ENCODE results near the gene CAPSL.

DNA sequence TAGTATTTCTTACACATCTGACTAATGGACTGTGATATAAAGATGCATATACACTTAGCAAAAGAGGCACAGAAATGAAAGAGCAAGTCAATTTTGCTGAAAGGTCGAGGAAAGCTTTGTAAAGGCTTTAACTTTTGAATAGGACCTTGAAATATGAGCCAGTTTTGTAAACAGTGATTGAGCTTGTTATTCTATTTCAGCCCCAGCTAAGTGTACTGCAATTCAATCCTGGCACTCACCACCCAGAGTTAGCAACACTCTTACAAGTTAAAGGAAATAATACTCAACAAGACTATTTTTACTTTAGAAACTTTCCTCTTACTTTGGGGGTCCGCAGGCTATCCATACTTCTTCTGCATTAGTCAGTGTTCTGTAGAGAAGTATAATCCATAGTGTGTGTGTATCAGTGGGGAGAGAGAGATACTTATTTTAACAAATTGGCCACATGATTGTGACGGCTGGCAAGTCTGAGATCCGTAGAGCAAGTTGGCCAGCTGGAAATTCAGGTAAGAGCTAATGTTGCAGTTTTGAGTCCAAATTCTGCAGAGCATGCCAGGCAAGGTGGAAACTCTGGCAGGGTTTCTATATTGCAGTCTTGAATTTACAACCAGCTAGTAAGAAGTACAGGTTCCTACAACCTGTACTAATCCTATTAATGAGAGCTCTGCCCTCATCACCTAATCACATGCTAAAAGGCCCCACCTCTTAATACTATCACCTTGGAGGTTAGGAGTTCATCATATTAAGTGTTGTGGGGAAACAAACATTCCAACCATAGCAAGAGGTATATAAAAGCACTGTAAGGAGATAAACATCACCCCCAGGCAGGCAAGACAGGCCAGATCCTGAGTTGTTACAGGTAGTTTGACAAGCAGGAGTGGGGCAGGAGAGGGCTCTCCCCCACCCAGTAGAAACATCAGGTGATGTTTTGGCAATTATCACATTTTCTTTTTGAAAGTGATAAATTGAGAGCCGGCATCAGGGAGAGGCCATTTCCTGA, 48.1 kb downstream of the CAPSL start:
- TF ChIP-seq, protein P1, sequence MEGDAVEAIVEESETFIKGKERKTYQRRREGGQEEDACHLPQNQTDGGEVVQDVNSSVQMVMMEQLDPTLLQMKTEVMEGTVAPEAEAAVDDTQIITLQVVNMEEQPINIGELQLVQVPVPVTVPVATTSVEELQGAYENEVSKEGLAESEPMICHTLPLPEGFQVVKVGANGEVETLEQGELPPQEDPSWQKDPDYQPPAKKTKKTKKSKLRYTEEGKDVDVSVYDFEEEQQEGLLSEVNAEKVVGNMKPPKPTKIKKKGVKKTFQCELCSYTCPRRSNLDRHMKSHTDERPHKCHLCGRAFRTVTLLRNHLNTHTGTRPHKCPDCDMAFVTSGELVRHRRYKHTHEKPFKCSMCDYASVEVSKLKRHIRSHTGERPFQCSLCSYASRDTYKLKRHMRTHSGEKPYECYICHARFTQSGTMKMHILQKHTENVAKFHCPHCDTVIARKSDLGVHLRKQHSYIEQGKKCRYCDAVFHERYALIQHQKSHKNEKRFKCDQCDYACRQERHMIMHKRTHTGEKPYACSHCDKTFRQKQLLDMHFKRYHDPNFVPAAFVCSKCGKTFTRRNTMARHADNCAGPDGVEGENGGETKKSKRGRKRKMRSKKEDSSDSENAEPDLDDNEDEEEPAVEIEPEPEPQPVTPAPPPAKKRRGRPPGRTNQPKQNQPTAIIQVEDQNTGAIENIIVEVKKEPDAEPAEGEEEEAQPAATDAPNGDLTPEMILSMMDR (IDR thresholded peaks at IDR 0.05): no peak
- no peak for TF ChIP-seq POLR2A (IDR thresholded peaks at IDR 0.05)
